Neural cell (in vitro differentiated cells): ENCODE measurements around the gene MDFIC. TPM values are rescaled to one million over a fixed set of nuclear protein-coding genes. Genes with fewer than 3 reads are reported as not detected.

Experiments
- H2AFZ ChIP-seq: fragments of 200-600, 300-800 bp; sonication (generic), shearing (Covaris generic); 2 replicates; pipeline ENCODE4 v1.6.0; 2014; ENCODE audit warnings: low read depth, mild to moderate bottlenecking, antibody characterized with exemption, low read length, moderate library complexity
- H3F3A ChIP-seq: fragments of 200-600 bp; shearing (Covaris generic); 2 replicates; pipeline ENCODE4 v1.6.1; 2016; ENCODE audit warnings: mild to moderate bottlenecking, moderate library complexity, mixed read lengths, antibody characterized with exemption, low read length; ENCODE audit not compliant: insufficient read depth, poor library complexity, severe bottlenecking
- H3K27ac ChIP-seq: fragments of 200-600, 300-800 bp; sonication (generic), shearing (Covaris generic); 2 replicates; pipeline ENCODE4 v1.5.1; 2014; ENCODE audit warnings: mild to moderate bottlenecking, low read length, moderate library complexity
- H3K27me3 ChIP-seq: fragments of 300-800, 200-600 bp; sonication (generic), shearing (Covaris generic); 2 replicates; pipeline ENCODE4 v1.6.0; 2014; ENCODE audit warnings: mild to moderate bottlenecking, low read depth, low read length, moderate library complexity; ENCODE audit not compliant: insufficient read depth
- H3K36me3 ChIP-seq: fragments of 300-800, 200-600 bp; sonication (generic), shearing (Covaris generic); 2 replicates; pipeline ENCODE4 v1.5.1; 2014; ENCODE audit warnings: mild to moderate bottlenecking, antibody characterized with exemption, low read length, moderate library complexity; ENCODE audit not compliant: insufficient read depth
- H3K4me2 ChIP-seq: fragments of 300-800, 200-600 bp; sonication (generic), shearing (Covaris generic); 2 replicates; pipeline ENCODE4 v1.6.0; 2014; ENCODE audit warnings: mild to moderate bottlenecking, low read length
- H3K4me3 ChIP-seq: fragments of 300-800, 200-600 bp; sonication (generic), shearing (Covaris generic); 2 replicates; pipeline ENCODE4 v1.5.1; 2014; ENCODE audit warnings: mild to moderate bottlenecking, low read length, moderate library complexity
- H3K79me2 ChIP-seq: fragments of 200-600 bp; shearing (Covaris generic); replicated peaks from 2 replicates; pipeline ENCODE4 v1.6.0; 2014; ENCODE audit warnings: mild to moderate bottlenecking, low read length, moderate library complexity; ENCODE audit not compliant: insufficient read depth
- H3K9ac ChIP-seq: fragments of 300-800, 200-600 bp; sonication (generic), shearing (Covaris generic); 2 replicates; pipeline ENCODE4 v1.6.1; 2016; ENCODE audit warnings: mild to moderate bottlenecking, low read length, mixed read lengths
- H3K9me2 ChIP-seq: fragments of 200-600 bp; shearing (Covaris generic); 2 replicates; pipeline ENCODE4 v1.6.1; 2016; ENCODE audit warnings: mild to moderate bottlenecking, low read length, mixed read lengths; ENCODE audit not compliant: insufficient read depth
- H3K9me3 ChIP-seq: fragments of 200-600, 300-800 bp; sonication (generic), shearing (Covaris generic); 2 replicates; pipeline ENCODE4 v1.6.1; 2016; ENCODE audit warnings: mild to moderate bottlenecking, mixed run types, low read length, moderate library complexity, mixed read lengths
- H4K20me1 ChIP-seq: fragments of 200-600 bp; shearing (Covaris generic); 2 replicates; pipeline ENCODE4 v1.6.1; 2016; ENCODE audit warnings: mild to moderate bottlenecking, mixed run types; ENCODE audit not compliant: insufficient read depth
- EP300 ChIP-seq: fragments of 450-650 bp; conservative IDR thresholded peaks from 2 replicates; pipeline ENCODE4 v1.6.1; 2014; ENCODE audit warnings: antibody characterized with exemption, mild to moderate bottlenecking, moderate library complexity; ENCODE audit not compliant: poor library complexity, severe bottlenecking
- EZH2 ChIP-seq: fragments of 200-600, 300-800 bp; shearing (Covaris generic), sonication (generic); IDR thresholded peaks from 2 replicates; pipeline ENCODE4 v1.6.1; 2014; ENCODE audit warnings: antibody characterized with exemption, low read length, borderline replicate concordance, mild to moderate bottlenecking; ENCODE audit not compliant: insufficient read depth, poor library complexity, severe bottlenecking
- MXI1 ChIP-seq: fragments of 450-650 bp; conservative IDR thresholded peaks from 2 replicates; pipeline ENCODE4 v1.6.1; 2014; ENCODE audit warnings: antibody characterized with exemption, mild to moderate bottlenecking; ENCODE audit not compliant: poor library complexity, severe bottlenecking
- POLR2AphosphoS5 ChIP-seq: IDR thresholded peaks from 2 replicates; pipeline ENCODE4 v1.6.1; 2012
- RAD21 ChIP-seq: fragments of 450-650 bp; conservative IDR thresholded peaks from 2 replicates; pipeline ENCODE4 v1.6.1; 2014; ENCODE audit warnings: antibody characterized with exemption, mild to moderate bottlenecking, moderate library complexity
- SMC3 ChIP-seq: fragments of 450-650 bp; conservative IDR thresholded peaks from 2 replicates; pipeline ENCODE4 v1.6.1; 2014; ENCODE audit warnings: antibody characterized with exemption, mild to moderate bottlenecking, moderate library complexity; ENCODE audit not compliant: poor library complexity
- TAF1 ChIP-seq: IDR thresholded peaks from 2 replicates; pipeline ENCODE4 v1.6.1; 2012; ENCODE audit warnings: low read depth
- polyA plus RNA-seq: library from polyadenylated mRNA; depleted of rRNA; stranded (reverse); fragments of >200 nt; gene quantifications from 2 replicates; pipeline ENCODE4 v1.2.3, GENCODE V29; 2014
- TF ChIP-seq, protein P1 (sequence below): IDR thresholded peaks from 2 replicates; pipeline ENCODE4 v1.6.1; 2012; ENCODE audit warnings: borderline replicate concordance
- TF ChIP-seq, protein P2 (sequence below): fragments of 450-650 bp; IDR thresholded peaks from 2 replicates; pipeline ENCODE4 v1.5.1; 2014; ENCODE audit warnings: antibody characterized with exemption, mild to moderate bottlenecking, moderate library complexity; ENCODE audit not compliant: poor library complexity, severe bottlenecking

The MDFIC gene
- polyA plus RNA-seq, 1 donor from 2014 or later, result 0.85 TPM

DNA sequence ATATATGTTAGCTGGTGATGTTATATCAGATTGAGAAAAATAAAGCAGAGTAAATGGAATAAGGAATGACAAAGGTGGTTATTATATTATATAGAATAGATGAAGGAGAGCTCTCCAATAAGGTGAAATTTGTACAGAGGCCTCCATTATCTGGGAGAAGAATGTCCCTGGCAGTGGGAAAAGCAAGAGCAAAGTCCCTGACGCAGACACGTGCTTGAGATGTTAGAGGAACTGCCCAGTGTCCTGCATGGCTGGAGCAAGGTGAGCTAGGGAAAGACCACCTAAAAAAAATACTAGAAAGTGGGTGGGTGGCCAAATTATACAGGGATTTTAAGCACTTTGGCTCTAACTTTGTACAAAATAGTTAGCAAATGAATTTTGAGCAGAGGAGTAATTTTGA lies 120.7 kb downstream of the MDFIC start:
- Histone ChIP-seq H3K9ac (no peak overlapping the region), H3K9me3 (no peaks in the 10 kb centered on the region), H3K27ac (no peak overlapping the region), H2AFZ (no peak overlapping the region), H3K4me3 (no peak overlapping the region), H3K9me2 (no peaks in the 10 kb centered on the region), H3K36me3 (no peaks in the 10 kb centered on the region), H4K20me1 (no peaks in the 10 kb centered on the region), H3F3A (no peaks in the 10 kb centered on the region), H3K79me2 (no peaks in the 10 kb centered on the region), H3K4me2 (no peak overlapping the region), H3K27me3 (no peaks in the 10 kb centered on the region)
- TF ChIP-seq, protein P1, sequence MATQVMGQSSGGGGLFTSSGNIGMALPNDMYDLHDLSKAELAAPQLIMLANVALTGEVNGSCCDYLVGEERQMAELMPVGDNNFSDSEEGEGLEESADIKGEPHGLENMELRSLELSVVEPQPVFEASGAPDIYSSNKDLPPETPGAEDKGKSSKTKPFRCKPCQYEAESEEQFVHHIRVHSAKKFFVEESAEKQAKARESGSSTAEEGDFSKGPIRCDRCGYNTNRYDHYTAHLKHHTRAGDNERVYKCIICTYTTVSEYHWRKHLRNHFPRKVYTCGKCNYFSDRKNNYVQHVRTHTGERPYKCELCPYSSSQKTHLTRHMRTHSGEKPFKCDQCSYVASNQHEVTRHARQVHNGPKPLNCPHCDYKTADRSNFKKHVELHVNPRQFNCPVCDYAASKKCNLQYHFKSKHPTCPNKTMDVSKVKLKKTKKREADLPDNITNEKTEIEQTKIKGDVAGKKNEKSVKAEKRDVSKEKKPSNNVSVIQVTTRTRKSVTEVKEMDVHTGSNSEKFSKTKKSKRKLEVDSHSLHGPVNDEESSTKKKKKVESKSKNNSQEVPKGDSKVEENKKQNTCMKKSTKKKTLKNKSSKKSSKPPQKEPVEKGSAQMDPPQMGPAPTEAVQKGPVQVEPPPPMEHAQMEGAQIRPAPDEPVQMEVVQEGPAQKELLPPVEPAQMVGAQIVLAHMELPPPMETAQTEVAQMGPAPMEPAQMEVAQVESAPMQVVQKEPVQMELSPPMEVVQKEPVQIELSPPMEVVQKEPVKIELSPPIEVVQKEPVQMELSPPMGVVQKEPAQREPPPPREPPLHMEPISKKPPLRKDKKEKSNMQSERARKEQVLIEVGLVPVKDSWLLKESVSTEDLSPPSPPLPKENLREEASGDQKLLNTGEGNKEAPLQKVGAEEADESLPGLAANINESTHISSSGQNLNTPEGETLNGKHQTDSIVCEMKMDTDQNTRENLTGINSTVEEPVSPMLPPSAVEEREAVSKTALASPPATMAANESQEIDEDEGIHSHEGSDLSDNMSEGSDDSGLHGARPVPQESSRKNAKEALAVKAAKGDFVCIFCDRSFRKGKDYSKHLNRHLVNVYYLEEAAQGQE, result no peak
- TF ChIP-seq, protein P2, sequence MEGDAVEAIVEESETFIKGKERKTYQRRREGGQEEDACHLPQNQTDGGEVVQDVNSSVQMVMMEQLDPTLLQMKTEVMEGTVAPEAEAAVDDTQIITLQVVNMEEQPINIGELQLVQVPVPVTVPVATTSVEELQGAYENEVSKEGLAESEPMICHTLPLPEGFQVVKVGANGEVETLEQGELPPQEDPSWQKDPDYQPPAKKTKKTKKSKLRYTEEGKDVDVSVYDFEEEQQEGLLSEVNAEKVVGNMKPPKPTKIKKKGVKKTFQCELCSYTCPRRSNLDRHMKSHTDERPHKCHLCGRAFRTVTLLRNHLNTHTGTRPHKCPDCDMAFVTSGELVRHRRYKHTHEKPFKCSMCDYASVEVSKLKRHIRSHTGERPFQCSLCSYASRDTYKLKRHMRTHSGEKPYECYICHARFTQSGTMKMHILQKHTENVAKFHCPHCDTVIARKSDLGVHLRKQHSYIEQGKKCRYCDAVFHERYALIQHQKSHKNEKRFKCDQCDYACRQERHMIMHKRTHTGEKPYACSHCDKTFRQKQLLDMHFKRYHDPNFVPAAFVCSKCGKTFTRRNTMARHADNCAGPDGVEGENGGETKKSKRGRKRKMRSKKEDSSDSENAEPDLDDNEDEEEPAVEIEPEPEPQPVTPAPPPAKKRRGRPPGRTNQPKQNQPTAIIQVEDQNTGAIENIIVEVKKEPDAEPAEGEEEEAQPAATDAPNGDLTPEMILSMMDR, result no peak
- TF ChIP-seq POLR2AphosphoS5 (no peak), TAF1 (no peak), RAD21 (no peak), EP300 (no peak), MXI1 (no peak), SMC3 (no peak), EZH2 (no peak)

DNA sequence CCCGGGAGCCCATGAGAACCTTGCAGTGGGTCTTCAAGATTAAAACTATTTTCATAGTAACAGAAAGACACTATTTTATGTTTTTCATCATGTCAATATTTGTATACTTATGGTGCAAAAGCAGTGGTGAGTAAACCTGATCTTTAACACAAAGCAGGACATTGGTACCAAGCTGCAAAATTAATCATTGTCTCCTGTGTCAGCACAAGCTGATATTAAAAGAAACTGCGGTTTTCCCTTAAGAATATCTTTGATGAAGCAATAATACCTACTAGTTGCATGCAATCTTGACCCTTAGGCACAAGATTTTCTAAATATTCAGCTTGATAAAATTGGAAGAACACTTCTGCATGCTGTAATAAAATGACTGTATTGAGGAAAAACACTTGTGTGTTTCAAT lies 121.7 kb downstream of the MDFIC start:
- Histone ChIP-seq H3K9me3 (no peaks in the 10 kb centered on the region), H3K9ac (no peak overlapping the region), H3K36me3 (no peaks in the 10 kb centered on the region), H3K27ac (no peak overlapping the region), H3K27me3 (no peaks in the 10 kb centered on the region), H4K20me1 (no peaks in the 10 kb centered on the region), H3K79me2 (no peaks in the 10 kb centered on the region), H3F3A (no peaks in the 10 kb centered on the region), H3K4me2 (no peak overlapping the region), H3K9me2 (no peaks in the 10 kb centered on the region), H3K4me3 (no peak overlapping the region), H2AFZ (no peak overlapping the region)
- TF ChIP-seq RAD21, result no peak
- no peak for TF ChIP-seq EZH2
- no peak for TF ChIP-seq SMC3
- no peak for TF ChIP-seq TAF1
- TF ChIP-seq EP300, result no peak
- TF ChIP-seq, protein P2, result no peak
- TF ChIP-seq POLR2AphosphoS5, result no peak
- TF ChIP-seq, protein P1, result no peak
- no peak for TF ChIP-seq MXI1
